HepG2 (cell line): Measurements from ENCODE around the gene KSR1. TPM values are rescaled to one million over a fixed set of nuclear protein-coding genes. Genes with fewer than 3 reads are reported as not detected.

Source experiments
- ATAC-seq: fragments of 200-7000 bp; cut with Tn5 transposase; 3 replicates; pipeline ENCODE4 v1.9.1; 2020; ENCODE audit warnings: mild to moderate bottlenecking, moderate library complexity
- BruUV-seq: library from RNA; stranded (reverse); fragments of 400-500 nt; replicated peaks from 2 replicates; lab custom pipeline; 2021; lab: Mats Ljungman, UMichigan
- CTCF ChIA-PET: fragments of 300-600 bp; formaldehyde crosslinking; extraction: SDS; loops from one replicate; lab custom pipeline; 2021; ENCODE audit warnings: low total read pairs, inconsistent platforms, low intra/inter-chr PET ratio; lab: Yijun Ruan, JAX
- POLR2A ChIA-PET: fragments of 350-600 bp; sonication (Branson Sonifier 250); formaldehyde crosslinking; loops from one replicate; lab custom pipeline; 2020; ENCODE audit warnings: antibody characterized with exemption, inconsistent platforms; lab: Yijun Ruan, JAX
- DNase-seq: peaks from one replicate; pipeline ENCODE4 v3.0.0-alpha.2; 2015; ENCODE audit warnings: low spot score
- FAIRE-seq: peaks from 3 replicates; lab custom pipeline; 2011; peaks lifted over from hg19 to GRCh38; lab: Jason Lieb, UNC
- H2AFZ ChIP-seq: one replicate; pipeline ENCODE4 v1.6.1; 2011; ENCODE audit warnings: low read length, inconsistent platforms
- H3K27ac ChIP-seq: fragments of 300-600 bp; 3 replicates; pipeline ENCODE4 v1.8.0; 2011; ENCODE audit warnings: mixed run types, mild to moderate bottlenecking, mixed read lengths, low read length, inconsistent platforms; ENCODE audit not compliant: insufficient read depth; ENCODE audit errors: extremely low read length
- H3K27me3 ChIP-seq, 2 experiments: fragments of 200-600 bp in 1 of 2; 2 replicates in 1 of 2; 3 replicates in 1 of 2; pipeline versions ENCODE4 v1.6.0 to v1.8.0; 2011; ENCODE audit warnings: low read length in 2 of 2, mild to moderate bottlenecking in 2 of 2, moderate library complexity in 2 of 2, inconsistent platforms in 1 of 2; ENCODE audit not compliant: insufficient read depth in 2 of 2, control insufficient read depth in 1 of 2
- H3K36me3 ChIP-seq, 2 experiments: fragments of 200-600 bp in 1 of 2; replicated peaks in 1 of 2; 2 replicates in 1 of 2; 3 replicates in 1 of 2; pipeline versions ENCODE4 v1.5.1 to v1.8.0; 2011; ENCODE audit warnings: low read length in 2 of 2, inconsistent platforms in 1 of 2; ENCODE audit not compliant: insufficient read depth in 2 of 2, control insufficient read depth in 1 of 2
- H3K4me1 ChIP-seq: 2 replicates; pipeline ENCODE4 v1.5.1; 2012; ENCODE audit warnings: low read length, inconsistent platforms; ENCODE audit not compliant: insufficient read depth
- H3K4me2 ChIP-seq: 2 replicates; pipeline ENCODE4 v1.6.0; 2011; ENCODE audit warnings: low read depth, low read length, inconsistent platforms
- H3K4me3 ChIP-seq, 3 experiments: fragments of 200-600 bp in 1 of 3; sonication (generic), shearing (Covaris generic) in 1 of 3; replicated peaks in 1 of 3; 2 replicates each; pipeline ENCODE4 v1.5.1; 2011 to 2016; ENCODE audit warnings: low read length in 3 of 3, inconsistent platforms in 2 of 3, low read depth in 2 of 3, mild to moderate bottlenecking in 2 of 3, control low read depth in 1 of 3, mixed read lengths in 1 of 3; ENCODE audit not compliant: insufficient read depth in 1 of 3
- H3K79me2 ChIP-seq: one replicate; pipeline ENCODE4 v1.6.1; 2011; ENCODE audit warnings: low read length, inconsistent platforms; ENCODE audit not compliant: insufficient read depth
- H3K9ac ChIP-seq: 2 replicates; pipeline ENCODE4 v1.6.0; 2011; ENCODE audit warnings: mild to moderate bottlenecking, low read depth, low read length, inconsistent platforms; ENCODE audit not compliant: insufficient read depth
- H3K9me3 ChIP-seq: 2 replicates; pipeline ENCODE4 v1.5.1; 2012; ENCODE audit warnings: mild to moderate bottlenecking, low read length
- H4K20me1 ChIP-seq: 2 replicates; pipeline ENCODE4 v1.6.0; 2011; ENCODE audit warnings: inconsistent platforms, mild to moderate bottlenecking, low read length, moderate library complexity; ENCODE audit not compliant: insufficient read depth
- AGO1 ChIP-seq: fragments of 200-400 bp; formaldehyde crosslinking; IDR thresholded peaks from 2 replicates; pipeline ENCODE4 v1.6.1; 2017; ENCODE audit warnings: mild to moderate bottlenecking, low read depth, low read length, moderate library complexity; ENCODE audit not compliant: poor library complexity, severe bottlenecking
- GMEB1 ChIP-seq: sonication (generic); formaldehyde crosslinking; IDR thresholded peaks from 2 replicates; pipeline ENCODE4 v1.5.1; 2020; ENCODE audit warnings: missing genetic modification reagents, mild to moderate bottlenecking, borderline replicate concordance
- ONECUT2 ChIP-seq: sonication (generic); formaldehyde crosslinking; IDR thresholded peaks from 2 replicates; pipeline ENCODE4 v1.4.0; 2020; ENCODE audit warnings: missing genetic modification reagents
- RNF219 ChIP-seq: sonication (generic); formaldehyde crosslinking; IDR thresholded peaks from 2 replicates; pipeline ENCODE4 v1.5.0; 2020; ENCODE audit warnings: mild to moderate bottlenecking, missing genetic modification reagents
- ZBTB10 ChIP-seq: sonication (generic); formaldehyde crosslinking; IDR thresholded peaks from 2 replicates; pipeline ENCODE4 v1.4.0; 2020; ENCODE audit warnings: missing genetic modification reagents, borderline replicate concordance
- ZBTB33 ChIP-seq: sonication (generic); formaldehyde crosslinking; IDR thresholded peaks from 2 replicates; pipeline ENCODE4 v1.4.0; 2020; ENCODE audit warnings: missing genetic modification reagents
- ZNF547 ChIP-seq: sonication (generic); formaldehyde crosslinking; IDR thresholded peaks from 2 replicates; pipeline ENCODE4 v1.5.1; 2020; ENCODE audit warnings: mild to moderate bottlenecking, missing genetic modification reagents
- WGBS: methylation state at CpG from one replicate; pipeline ENCODE4 v1.1.6; 2017; ENCODE audit warnings: low lambda C conversion rate; 5-methylcytosine and 5-hydroxymethylcytosine counted together
- in situ Hi-C: cut with HindIII; loops from 2 replicates; pipeline ENCODE4 v1.10.0; 2017; ENCODE audit warnings: low pct_unique_long_range_greater_than_20kb; ENCODE audit not compliant: extremely low pct_ligation_motif_present
- intact Hi-C: fragments of 100-400 bp; cut with micrococcal nuclease; formaldehyde crosslinking; loops from one replicate; pipeline ENCODE4 v1.10.0; 2022; ENCODE audit not compliant: unreplicated experiment
- polyA plus RNA-seq, 8 experiments: library from polyadenylated mRNA; depleted of rRNA in 3 of 8; stranded (reverse) in 7 of 8; unstranded in 1 of 8; fragments of >200 nt; fragmentation: Illumina TruSeq in 4 of 8; extraction: Trizol in 4 of 8; gene quantifications; 2 replicates each; pipeline versions ENCODE4 v1.2.1 to v1.2.3, GENCODE V29; 2011 to 2016; ENCODE audit warnings: low read depth in 4 of 8, missing spikeins in 1 of 8, mixed read lengths in 1 of 8; ENCODE audit not compliant: insufficient read depth in 1 of 8
- total RNA-seq, 5 experiments: library from RNA; depleted of rRNA; stranded (reverse); fragments of >200 nt; fragmentation: Illumina TruSeq; extraction: Trizol; gene quantifications; 2 replicates each; pipeline ENCODE4 v1.2.3, GENCODE V29; 2016; ENCODE audit warnings: low read depth in 1 of 5

The KSR1 gene
- total and polyA plus RNA-seq, 2 of the 13 experiments (the other 11 are each of a cell fraction or from before 2014, with no cell fraction given), result 10.1 to 16.6 TPM

- TF ChIP-seq GMEB1 (CRISPR knock-in tag), result no peak
- TF ChIP-seq AGO1, result no peak
- no peak for TF ChIP-seq RNF219 (CRISPR knock-in tag)
- TF ChIP-seq ONECUT2, result no peak
These were observed 169.6 kb downstream of the KSR1 start (continued) for GRCh38 chr17:27625856-27626255.

- in situ Hi-C loops, result no loop called here
- no TSS peak for BruUV-seq
These were observed 171.3 kb downstream of the KSR1 start for GRCh38 chr17:27627514-27627913.

More at GRCh38 chr17:27627514-27627913, 171.3 kb downstream of the KSR1 start:
- H3K9ac ChIP-seq, result no peak overlapping the region
- FAIRE-seq (no peak), ATAC-seq (no peak), DNase-seq (no peak)
- ChIA-PET POLR2A (no interaction called here), CTCF (no interaction called here)
- no peaks in the 10 kb centered on the region for H3K9me3 ChIP-seq
- H3K79me2 ChIP-seq, result no peaks in the 10 kb centered on the region
- TF ChIP-seq ZNF547 (CRISPR knock-in tag), result no peak
- TF ChIP-seq ZBTB33 (CRISPR knock-in tag), result no peak
- TF ChIP-seq ZBTB10 (CRISPR knock-in tag), result no peak
- no peak overlapping the region for H2AFZ ChIP-seq
- H3K4me2 ChIP-seq, result no peak overlapping the region
- no peaks in the 10 kb centered on the region for H4K20me1 ChIP-seq
- no peaks in the 10 kb centered on the region for H3K27me3 ChIP-seq
- no peak overlapping the region for H3K27ac ChIP-seq
- no peaks in the 10 kb centered on the region for H3K4me1 ChIP-seq
- WGBS, result 93% methylated on average over 10 of the region's 10 CpGs
- no peak overlapping the region for H3K4me3 ChIP-seq
- H3K36me3 ChIP-seq, result peaks cover 6 to 21% of the 10 kb centered on the region in 2 experiments; a peak in 4 of 5 replicates
- intact Hi-C loops, result no loop called here
